Measurements from ENCODE around the gene SLC5A12.
A peak's percentile ranks its signal among the peaks of the same experiment; 100 is the strongest.

SLC5A12 gene

GRCh38 chr11:26719289-26719973, 2.4 kb downstream of the SLC5A12 start:
- no peak for DNase-seq

- no peak for DNase-seq
Observed at GRCh38 chr11:26717771-26718170, 4.1 kb downstream of the SLC5A12 start.

GRCh38 chr11:26715133-26715532, 6.7 kb downstream of the SLC5A12 start:
- peak; percentile 15 for DNase-seq

- no peak for DNase-seq
Observed at GRCh38 chr11:26712497-26712896, 9.4 kb downstream of the SLC5A12 start.

GRCh38 chr11:26710489-26710888, 11.4 kb downstream of the SLC5A12 start:
- DNase-seq, result no peak

GRCh38 chr11:26708736-26709456, 13.0 kb downstream of the SLC5A12 start:
- no peak for DNase-seq

- DNase-seq, result no peak
Observed at GRCh38 chr11:26706181-26706580, 15.7 kb downstream of the SLC5A12 start.

GRCh38 chr11:26704249-26704648, 17.6 kb downstream of the SLC5A12 start:
- no peak for DNase-seq

GRCh38 chr11:26703411-26704191, 18.3 kb downstream of the SLC5A12 start:
- no peak for DNase-seq

- DNase-seq, result no peak
Observed at GRCh38 chr11:26702406-26702805, 19.5 kb downstream of the SLC5A12 start.

GRCh38 chr11:26700574-26701235, 21.2 kb downstream of the SLC5A12 start:
- DNase-seq, result peak; percentile 42

GRCh38 chr11:26698224-26698623, 23.6 kb downstream of the SLC5A12 start:
- no peak for DNase-seq

- peak; percentile 86 for DNase-seq
Observed at GRCh38 chr11:26696330-26696729, 25.5 kb downstream of the SLC5A12 start.

- no peak for DNase-seq
Observed at GRCh38 chr11:26688701-26689100, 33.2 kb downstream of the SLC5A12 start.

- no peak for DNase-seq
Observed at GRCh38 chr11:26687351-26687750, 34.5 kb downstream of the SLC5A12 start.

- DNase-seq, result peak; percentile 67
Observed at GRCh38 chr11:26677566-26677965, 44.3 kb downstream of the SLC5A12 start.

- peak; percentile 25 for DNase-seq
Observed at GRCh38 chr11:26676641-26677040, 45.2 kb downstream of the SLC5A12 start.

GRCh38 chr11:26675233-26675928, 46.5 kb downstream of the SLC5A12 start:
- peak; percentile 34 for DNase-seq

- no peak for DNase-seq
Observed at GRCh38 chr11:26665946-26666345, 55.9 kb downstream of the SLC5A12 start.

- no peak for DNase-seq
Observed at GRCh38 chr11:26665036-26665435, 56.8 kb downstream of the SLC5A12 start.

GRCh38 chr11:26662916-26663315, 58.9 kb downstream of the SLC5A12 start:
- no peak for DNase-seq

GRCh38 chr11:26655287-26655686, 66.6 kb downstream of the SLC5A12 start:
- DNase-seq, result no peak

GRCh38 chr11:26651916-26652315, 69.9 kb downstream of the SLC5A12 start:
- DNase-seq, result peak; percentile 14
